Epidermal melanocyte (primary cell): ENCODE measurements around the gene RNF152.

ENCODE experiments used
- DNase-seq: peaks from one replicate; pipeline ENCODE4 v3.0.0; 2011; ENCODE audit warnings: low spot score; ENCODE audit not compliant: insufficient read length

The RNF152 gene

DNA sequence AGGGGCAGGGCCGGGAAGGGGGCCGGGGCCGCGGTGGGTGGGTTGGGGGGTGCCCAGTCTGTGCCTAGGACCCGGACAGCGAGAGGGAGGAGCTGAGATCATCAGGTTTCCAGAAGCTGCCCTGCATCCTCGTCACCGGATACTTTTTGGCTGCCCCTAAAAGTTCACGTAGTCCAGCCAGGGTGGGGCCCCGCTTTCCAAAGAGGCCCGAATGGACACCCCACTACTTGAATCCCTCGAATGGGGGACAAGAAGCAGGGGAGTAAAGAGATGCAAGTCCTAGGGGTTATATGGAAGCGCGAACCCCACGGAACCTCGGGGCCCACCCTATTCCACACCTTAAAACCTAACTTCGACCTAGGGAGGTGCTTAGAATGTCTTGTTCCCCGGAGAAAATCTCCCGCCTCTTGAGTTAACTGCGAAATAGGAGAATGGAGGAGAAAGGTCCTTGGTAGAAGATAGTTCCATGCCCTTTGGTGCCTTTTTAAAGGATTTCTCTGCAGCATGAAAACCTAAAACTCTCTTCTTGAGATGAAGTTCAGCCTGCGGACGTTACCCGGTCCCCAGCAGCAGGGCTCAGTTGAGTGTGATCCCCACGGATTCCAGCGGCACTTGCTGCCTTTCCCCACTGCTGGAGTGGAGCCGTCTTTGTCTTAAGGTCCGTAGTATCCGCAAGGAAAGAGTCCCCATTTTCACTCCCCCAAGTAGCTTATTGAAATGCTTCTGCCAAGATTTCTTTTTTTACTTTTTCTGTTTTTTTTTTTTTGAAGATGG, 2.1 kb upstream of the RNF152 start:
- no peak for DNase-seq

DNA sequence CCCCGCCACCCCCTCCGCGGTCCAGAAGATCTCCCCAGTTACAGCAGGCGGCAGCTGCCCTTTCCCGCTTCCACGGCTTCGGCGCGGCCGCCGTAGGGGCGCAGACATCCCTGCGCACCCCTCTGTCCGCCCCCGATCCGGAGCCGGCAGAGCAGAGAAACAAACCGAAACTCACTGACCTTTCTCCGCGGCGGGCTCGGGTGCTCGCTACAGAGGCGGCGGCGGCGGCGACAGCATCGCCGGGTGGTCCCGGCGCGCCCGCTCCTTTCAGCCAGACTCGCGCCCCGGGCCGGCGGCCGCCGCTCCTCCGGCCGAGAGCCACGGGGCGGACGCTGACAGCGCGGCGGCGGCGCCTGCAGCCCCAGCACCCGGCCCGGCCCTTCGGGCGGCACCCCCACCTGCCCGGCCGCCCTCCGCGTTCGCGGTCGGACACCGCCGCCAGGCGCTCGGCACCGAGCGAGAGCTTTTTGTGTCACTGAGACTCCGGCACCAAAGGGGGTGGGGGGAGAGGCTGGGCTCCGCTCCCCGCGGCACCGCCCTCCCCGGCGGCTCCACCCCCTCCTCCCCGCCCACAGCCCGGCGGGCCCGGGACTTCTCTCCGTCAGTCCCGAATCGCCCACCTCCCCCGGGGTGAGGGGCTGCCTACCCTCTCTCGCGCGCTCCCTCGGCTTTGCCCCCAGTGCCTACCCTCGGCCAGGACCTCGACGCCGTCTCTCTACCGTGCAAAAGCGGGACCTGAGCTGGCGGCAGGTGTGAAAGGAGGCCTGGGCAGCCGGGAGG, 1.4 kb upstream of the RNF152 start:
- DNase-seq: no peak

DNA sequence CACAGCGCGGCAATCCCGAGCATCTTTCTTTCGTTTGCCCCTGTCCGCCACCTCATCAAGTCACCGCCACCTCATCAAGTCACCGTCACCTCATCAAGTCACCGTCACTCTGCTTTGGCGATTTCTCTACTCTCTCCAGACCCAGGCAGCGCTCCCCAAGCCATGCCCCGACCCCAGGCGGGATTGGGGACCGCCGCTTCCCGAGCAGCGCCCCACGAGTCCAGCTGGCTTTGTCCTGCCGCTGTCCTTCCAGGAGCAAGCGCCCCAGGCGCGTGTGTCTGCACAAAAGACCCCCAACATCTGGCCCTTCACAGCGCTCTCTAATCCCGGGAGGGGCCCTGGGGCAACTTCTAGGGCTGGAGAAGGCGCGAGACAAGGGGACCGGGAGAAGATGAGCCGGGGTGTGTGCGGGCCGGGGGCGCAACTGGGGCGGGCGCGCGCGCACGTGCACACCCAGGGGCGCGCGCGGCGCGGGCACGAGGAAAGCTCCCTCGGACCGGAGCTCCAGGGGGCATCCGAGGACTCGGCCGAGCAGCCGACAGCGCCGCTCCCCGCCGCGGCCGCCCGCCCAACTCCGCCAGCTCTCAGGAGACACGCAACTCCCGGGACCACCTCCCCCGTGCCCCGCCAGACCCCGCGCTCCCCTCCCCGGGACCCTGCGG, 633 bp upstream of the RNF152 start:
- DNase-seq: no peak

DNA sequence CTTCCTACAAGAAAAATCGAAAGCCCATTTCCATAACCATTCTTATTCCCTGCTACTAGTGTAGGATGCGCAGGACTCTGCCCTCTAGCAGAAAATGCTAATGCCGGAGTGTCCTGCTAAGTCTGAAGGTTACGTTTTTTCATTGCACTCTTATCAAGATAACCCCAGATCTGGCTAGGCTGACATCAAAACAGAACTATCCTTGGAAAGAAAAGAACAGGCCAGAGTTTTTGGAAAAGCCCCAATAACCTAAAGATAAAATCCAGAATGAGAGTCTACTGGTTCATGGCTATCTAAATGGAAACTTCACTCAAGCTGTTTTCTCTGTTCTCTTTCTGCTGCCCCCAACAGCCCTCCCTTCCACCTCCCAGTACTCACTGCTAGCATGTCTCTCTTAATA, 913 bp downstream of the RNF152 start:
- no peak for DNase-seq

DNA sequence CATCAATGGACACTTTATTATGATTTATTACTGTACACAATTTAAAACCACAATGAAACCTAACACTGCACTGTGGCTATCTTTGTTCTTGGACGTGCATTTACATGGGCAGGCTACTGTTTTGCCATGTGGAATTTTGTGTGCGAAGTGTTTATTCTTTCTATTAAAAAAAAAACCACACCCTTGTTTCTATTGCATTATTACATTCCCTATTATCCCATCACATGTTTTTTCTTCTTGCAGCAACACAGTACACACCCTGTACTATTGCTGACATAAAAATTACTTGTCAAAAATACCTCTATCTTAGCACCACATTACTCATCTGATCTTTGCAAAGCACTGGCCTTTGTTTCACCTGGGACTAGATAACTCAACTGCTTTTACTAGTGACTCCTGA, 1.5 kb downstream of the RNF152 start:
- no peak for DNase-seq

DNA sequence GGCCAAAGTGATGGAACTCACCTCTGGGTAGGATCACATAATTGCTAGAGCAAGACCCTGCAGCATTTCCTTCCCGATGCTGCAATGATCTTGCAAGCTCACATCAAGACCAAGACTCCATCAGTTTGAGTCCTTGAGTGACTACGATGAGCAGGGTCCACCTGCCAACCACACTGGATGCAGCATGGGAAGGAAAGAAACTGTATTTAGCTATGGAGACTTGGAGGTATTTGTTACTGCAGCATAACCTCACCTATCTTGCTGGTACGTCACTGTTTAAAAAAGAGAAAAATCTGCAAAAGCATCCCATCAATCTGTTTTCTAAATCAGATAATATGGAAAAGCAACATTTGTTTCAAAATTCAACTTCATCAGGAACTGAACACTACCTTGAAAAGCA, 2.5 kb downstream of the RNF152 start:
- DNase-seq: no peak

DNA sequence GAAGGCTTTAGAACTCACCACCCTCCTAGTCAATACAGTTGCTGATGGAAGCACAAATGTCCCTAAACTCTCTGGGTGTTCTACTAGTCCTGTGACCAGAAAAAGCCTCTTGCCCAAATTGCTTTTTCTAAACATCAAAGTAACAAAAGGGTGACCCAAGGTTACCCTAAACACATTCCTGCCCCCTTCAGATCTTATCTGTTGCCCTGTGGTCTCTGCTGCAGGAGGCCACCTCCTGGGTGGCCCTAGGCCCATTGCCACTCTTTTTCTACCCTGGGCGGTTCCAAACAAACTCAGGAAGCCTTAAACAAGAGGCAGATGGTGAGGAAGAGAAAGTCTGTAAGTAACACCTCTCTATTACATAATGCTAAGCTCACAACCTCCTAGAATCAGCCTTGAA, 3.3 kb downstream of the RNF152 start:
- no peak for DNase-seq

DNA sequence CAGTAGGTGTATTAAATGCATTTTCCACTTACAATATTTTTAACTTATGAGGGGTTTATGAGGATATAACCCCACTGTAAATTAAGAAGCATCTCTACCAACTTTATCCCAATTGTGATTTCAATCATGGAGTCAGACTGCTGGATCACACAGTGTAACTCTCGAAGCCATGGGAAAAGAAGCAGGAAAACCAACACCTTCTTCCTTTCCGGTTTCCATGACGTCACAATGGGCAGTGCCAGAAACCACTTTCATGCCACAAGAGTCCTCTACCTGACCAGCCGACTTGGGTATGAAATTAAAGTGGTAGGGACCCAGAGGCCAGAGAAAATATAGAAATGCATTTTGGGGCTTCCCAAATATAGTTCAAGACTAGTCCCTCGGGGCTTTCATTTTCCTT, 4.2 kb downstream of the RNF152 start:
- no peak for DNase-seq

DNA sequence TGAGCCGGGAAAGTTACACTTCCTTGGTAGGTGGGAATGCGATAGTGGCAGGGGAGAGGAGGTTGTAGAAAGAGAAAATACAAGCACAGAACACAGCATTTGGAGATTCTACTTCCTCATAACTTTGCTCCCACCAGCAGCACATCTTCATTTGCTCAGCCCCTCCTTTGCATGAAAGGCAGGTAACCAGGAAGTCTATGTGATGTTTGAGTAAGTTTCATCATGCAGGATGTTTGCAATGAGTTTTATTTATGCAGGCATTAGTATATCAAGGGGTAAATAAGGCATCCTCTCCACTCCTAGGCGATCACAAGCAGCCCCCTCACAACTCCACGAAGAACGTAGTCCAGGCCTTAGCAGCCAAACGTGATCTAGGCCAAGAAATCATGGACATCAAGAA, 5.0 kb downstream of the RNF152 start:
- no peak for DNase-seq

DNA sequence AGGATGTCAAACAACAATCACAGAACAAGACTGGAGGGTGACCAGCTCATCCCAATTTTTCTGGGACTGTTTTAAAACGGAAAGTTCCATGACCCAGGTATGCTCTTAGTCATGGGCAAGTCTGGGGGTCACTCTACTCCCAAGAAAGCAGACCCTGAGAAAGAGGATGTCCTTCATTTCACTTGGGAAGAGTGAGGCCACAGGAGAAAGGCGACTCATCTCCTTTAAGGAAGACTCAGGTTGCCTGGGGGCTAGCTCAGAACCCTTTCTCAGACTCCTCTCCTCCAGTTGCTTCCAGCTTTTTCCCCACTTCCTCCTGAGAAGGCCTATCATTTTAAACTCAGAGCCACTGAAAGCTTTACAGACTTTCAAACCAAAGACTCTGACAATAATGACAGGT, 9.3 kb downstream of the RNF152 start:
- DNase-seq: no peak

DNA sequence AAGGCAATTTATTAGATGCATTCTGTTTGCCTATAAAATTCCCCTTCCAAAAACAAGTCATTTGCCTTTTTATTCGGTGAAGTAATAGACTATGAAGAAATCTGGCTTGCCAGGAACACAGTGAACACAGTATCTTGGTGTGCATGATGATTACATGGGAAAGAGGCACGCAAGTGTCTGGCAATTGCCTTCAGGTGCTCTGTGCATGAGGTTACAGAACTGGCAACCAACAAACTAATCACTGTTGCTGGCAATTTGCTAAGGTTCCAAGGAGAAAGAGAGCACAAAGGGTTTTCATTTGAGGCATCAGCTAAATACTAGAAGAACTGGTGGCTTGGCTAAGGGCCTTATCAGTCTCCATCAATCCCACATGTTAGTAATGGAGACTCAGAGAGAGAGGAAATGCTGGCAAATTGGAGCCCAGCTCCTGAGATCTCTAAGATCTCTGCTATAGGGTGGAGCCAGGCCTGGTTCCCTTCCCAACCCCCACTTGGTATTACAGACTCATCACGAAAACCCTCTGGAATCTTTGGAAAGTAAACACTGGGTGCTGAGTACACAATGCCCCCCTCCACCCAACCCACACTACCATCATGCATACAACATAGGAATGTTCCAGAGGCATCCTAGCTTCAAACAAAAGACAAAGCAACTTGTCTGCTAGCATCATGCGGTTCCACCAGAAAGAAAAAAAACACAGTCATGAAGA, 10.4 kb downstream of the RNF152 start:
- no peak for DNase-seq

DNA sequence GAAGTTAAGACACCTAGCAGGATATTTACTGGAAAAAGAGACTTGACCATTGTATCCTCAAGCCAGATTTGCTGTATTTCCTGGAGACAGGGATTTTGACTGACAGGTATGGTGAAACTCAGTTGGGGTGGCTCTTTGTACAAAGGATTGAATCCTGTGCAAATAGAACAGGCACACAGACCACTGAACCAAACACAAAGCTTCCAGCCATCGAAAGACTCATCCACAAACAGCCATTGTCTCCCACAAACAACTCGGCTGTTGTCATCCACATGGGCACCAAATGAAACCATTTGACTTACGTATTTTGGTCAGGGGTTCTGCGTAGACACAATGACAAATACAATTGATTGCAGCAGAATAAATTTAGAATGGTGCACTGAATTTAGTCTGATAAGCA, 15.9 kb downstream of the RNF152 start:
- DNase-seq: no peak

DNA sequence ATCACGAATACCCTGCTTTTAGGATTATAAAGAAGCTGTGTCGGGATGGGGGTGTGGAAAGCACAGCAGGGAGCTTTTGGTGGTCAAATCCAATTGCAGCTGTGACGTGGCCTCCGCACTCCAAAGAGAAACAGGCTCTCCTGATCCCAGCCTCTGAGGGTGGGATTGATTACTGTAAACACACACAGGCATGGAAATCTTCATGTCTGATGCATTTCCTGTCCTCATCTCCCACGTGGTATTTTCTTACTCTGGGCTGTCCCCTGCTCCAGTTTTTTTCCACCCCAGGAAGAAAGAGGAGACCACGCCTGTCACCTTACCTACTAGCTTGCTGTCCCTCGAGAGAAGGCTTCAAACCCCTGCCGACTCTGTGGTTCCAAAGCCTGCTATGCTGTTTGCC, 22.7 kb downstream of the RNF152 start:
- no peak for DNase-seq

- no peak for DNase-seq
Measured at GRCh38 chr18:61869636-61870035, 23.2 kb downstream of the RNF152 start.

DNA sequence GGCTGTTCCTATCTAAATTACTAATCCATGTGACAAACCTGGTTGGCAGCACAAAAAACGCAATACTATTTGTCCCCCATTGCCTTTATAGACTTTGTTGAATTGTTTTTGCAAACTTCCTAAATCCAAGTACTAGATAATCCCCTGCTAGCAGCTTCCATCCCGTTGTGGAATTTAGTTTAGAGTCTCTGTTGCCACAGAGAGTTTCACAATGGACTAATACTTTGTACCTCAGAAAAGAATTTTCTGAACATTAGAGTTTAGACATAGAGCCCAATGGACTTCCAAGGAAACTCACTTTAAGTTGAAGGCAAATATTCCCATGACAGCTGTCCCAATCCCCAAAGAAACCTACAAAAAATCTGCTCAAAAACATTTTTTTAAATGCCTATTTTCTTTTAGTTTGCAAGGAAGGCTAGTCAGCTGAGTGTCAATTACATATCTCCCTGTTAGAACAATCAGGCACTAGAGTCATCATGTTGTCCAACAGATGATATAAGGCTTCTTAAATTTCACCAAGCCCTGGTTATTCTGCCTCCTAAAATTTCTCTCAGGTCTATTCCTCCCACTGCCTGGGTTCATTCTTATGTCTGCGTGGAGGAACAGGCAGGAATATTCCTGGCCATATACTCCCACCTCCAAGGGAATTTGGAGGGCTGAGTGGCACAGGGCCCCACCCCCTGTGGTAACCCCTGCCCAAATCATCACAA, 27.2 kb downstream of the RNF152 start:
- DNase-seq: no peak

DNA sequence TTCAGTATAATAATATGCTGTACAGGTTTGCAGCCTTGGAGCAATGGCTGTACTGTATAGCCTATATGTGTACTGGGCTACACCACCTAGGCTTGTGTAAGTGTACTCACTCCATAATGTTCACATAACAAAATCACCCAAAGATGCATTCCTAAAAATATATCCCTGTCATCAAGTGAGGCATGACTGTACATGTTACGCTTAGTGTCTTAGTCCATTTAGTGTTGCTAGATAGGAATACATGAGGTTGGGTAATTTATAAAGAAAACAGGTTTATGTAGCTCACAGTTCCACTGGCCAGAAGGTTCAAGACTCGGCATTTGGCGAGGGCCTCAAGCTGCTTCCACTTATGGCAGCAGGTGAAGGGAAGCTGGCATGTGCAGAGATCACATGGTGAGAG, 31.4 kb downstream of the RNF152 start:
- no peak for DNase-seq

DNA sequence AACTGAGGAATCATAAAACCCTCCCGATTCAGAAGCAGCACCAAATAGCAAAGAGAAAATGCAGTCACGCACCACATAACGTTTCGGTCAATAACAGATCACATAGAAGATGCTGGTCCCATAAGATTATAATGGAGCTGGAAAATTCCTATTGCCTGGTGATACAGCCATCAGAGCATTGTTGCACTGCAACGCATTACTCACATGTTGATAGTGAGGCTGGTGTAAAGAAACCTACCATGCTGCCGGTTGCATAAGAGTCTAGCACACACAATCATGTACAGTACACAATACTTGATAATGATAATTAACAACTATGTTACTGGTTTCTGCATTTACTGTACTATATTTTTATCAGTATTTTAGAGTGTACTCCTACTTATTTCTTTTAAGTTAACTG, 32.5 kb downstream of the RNF152 start:
- DNase-seq: no peak

DNA sequence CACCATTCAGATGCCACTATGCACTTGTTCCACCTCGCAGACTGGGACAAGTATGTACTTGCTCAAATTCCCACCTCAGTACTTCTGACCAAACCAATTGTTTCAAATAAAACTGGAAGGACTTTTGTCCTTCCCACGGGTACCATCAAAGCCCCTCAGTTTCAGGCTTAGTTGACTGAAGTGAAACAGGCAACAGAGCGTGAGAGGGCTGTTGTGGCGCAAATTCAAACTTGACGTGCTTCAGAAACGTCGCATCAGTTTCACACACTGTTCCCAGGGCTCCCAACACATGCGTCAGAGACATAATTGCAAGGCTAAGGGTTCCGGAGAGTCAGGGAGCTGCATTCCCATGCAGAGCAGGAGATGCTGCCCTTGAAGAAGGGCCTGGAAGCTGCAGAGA, 33.7 kb downstream of the RNF152 start:
- no peak for DNase-seq

DNA sequence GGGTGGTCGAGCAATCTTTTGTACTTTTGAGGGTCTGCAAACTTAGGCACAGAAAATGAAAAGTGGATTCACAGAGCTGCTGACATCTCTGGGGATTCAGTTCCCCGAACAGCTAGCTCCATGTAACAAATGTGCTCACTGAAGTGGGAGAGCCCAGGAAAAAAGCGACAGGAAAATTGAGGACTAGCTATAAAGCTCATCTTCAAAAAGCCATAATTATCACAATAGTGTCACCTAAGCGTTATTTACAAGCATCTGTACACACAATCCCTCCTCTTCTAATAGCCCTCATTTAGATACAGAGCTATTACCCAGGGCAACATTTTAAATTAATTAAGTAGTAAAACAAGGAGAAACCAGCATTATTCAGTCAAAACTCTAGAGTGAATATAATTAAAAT, 36.1 kb downstream of the RNF152 start:
- DNase-seq: no peak

DNA sequence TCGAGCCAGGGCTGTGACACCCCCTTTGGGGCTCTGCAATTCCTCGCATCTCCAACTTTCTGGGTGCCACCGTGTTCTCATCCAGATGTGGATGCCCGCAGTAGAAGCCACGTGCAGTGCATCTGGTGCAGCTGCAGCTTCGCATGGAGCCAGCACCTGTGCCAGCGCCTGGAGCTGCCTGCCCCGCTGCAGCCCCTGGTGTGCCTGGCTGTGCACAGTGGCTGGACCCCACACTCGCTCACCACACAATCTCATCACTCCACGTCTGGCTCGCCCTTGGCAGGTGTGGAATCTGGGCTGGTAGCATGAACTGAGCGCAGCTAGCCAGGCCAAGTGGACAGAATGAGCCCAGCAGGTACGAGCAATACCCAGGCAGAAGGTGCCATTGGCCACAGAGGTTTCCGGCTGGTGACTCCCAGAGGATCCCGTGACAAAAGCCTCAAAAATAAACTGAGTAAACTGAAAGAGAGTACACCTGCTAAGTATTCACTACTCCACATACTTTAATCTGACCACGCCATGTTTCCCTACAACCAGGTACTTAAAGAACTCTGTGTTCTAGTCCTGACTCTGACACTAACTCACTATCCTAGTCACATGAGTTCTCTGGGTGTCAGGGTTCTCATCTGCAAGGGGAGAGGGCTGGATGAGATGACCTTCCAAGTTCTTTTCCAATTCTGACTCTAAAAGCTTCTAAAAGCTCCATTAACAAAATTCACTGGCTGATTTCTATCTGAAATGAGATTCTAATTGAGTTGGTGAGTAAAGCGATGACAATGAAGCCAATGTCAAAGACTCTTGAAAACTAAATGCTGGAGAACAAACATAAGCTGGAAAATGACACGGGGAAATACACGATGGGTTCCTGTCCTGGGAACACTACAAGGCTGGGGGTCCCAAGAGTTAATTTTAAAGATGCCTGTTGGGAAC, 37.1 kb downstream of the RNF152 start:
- DNase-seq: no peak
